Measurements from ENCODE around the gene NPFFR1.

DNA sequence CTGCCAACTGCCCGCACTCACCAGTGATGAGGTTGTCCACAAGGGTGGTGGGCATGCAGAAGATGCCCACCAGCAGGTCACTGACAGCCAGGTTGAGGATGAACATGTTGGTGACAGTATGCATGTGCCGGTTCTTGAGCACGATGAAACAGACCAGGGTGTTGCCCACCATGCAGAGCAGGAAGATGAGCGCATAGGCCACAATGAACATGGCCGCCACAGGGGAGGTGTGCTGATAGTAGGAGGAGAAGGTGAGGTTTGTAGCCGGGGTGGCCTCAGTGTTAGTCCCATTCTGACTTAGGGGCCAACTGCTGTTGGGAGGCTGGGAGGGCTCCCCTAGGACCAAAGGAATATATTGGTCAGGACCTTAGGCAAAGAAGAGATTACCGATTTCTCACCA, 17.7 kb downstream of the NPFFR1 start:
- TF ChIP-seq, protein P1, sequence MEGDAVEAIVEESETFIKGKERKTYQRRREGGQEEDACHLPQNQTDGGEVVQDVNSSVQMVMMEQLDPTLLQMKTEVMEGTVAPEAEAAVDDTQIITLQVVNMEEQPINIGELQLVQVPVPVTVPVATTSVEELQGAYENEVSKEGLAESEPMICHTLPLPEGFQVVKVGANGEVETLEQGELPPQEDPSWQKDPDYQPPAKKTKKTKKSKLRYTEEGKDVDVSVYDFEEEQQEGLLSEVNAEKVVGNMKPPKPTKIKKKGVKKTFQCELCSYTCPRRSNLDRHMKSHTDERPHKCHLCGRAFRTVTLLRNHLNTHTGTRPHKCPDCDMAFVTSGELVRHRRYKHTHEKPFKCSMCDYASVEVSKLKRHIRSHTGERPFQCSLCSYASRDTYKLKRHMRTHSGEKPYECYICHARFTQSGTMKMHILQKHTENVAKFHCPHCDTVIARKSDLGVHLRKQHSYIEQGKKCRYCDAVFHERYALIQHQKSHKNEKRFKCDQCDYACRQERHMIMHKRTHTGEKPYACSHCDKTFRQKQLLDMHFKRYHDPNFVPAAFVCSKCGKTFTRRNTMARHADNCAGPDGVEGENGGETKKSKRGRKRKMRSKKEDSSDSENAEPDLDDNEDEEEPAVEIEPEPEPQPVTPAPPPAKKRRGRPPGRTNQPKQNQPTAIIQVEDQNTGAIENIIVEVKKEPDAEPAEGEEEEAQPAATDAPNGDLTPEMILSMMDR (IDR thresholded peaks at IDR 0.05 in 8 of 11, conservative IDR thresholded peaks at IDR 0.05 in 3 of 11) = no peak
- no peak for TF ChIP-seq POLR2AphosphoS5 (IDR thresholded peaks at IDR 0.05)
- no peak for TF ChIP-seq POLR2A (IDR thresholded peaks at IDR 0.05)
